ENCODE measurements around the gene POTEB3.
"Not testable (repeated sequence)": the region's sequence is repeated elsewhere in the genome, so short reads cannot be mapped to it uniquely, and the experiment has no call there.

POTEB3 gene

GRCh38 chr15:21440399-21440798, at the start of gene POTEB3:
TSS of gene POTEB3 (minus strand) at chr15:21440499. CDS start at chr15:21440011, 488 bp downstream.
- DNase-seq: not testable (repeated sequence)

GRCh38 chr15:21453683-21454082, 13.4 kb upstream of the POTEB3 start:
- not testable (repeated sequence) for DNase-seq

- not testable (repeated sequence) for DNase-seq
Measured at GRCh38 chr15:21451920-21452563, 11.7 kb upstream of the POTEB3 start.

- DNase-seq: not testable (repeated sequence)
Measured at GRCh38 chr15:21451487-21451886, 11.2 kb upstream of the POTEB3 start.

GRCh38 chr15:21407366-21407765, 32.9 kb downstream of the POTEB3 start:
- DNase-seq: not testable (repeated sequence)

GRCh38 chr15:21401531-21401930, 38.8 kb downstream of the POTEB3 start:
- DNase-seq: not testable (repeated sequence)

GRCh38 chr15:21399111-21399510, 41.2 kb downstream of the POTEB3 start:
- DNase-seq: not testable (repeated sequence)

- not testable (repeated sequence) for DNase-seq
Measured at GRCh38 chr15:21398511-21398910, 41.8 kb downstream of the POTEB3 start.

- not testable (repeated sequence) for DNase-seq
Measured at GRCh38 chr15:21397656-21398055, 42.6 kb downstream of the POTEB3 start.

- not testable (repeated sequence) for DNase-seq
Measured at GRCh38 chr15:21397186-21397585, 43.1 kb downstream of the POTEB3 start.

GRCh38 chr15:21385961-21386360, 54.3 kb downstream of the POTEB3 start:
- not testable (repeated sequence) for DNase-seq

GRCh38 chr15:21383866-21384485, 56.3 kb downstream of the POTEB3 start:
- DNase-seq: not testable (repeated sequence)

- DNase-seq: not testable (repeated sequence)
Measured at GRCh38 chr15:21373682-21374081, 66.6 kb downstream of the POTEB3 start.

- not testable (repeated sequence) for DNase-seq
Measured at GRCh38 chr15:21369177-21369576, 71.1 kb downstream of the POTEB3 start.

- DNase-seq: not testable (repeated sequence)
Measured at GRCh38 chr15:21368625-21369024, 71.7 kb downstream of the POTEB3 start.

Data from activated CD8-positive, alpha-beta memory T cell treated with anti-CD3 and anti-CD28 coated beads, Interleukin-2, amount 50 U/mL, for 48 hours (primary cell).